ENCODE measurements around the gene PTPRK. TPM values are rescaled to one million over a fixed set of nuclear protein-coding genes. Genes with fewer than 3 reads are reported as not detected.

Gene PTPRK
- total RNA-seq, 1 experiment from 2014 or later, result 89.3 TPM

DNA sequence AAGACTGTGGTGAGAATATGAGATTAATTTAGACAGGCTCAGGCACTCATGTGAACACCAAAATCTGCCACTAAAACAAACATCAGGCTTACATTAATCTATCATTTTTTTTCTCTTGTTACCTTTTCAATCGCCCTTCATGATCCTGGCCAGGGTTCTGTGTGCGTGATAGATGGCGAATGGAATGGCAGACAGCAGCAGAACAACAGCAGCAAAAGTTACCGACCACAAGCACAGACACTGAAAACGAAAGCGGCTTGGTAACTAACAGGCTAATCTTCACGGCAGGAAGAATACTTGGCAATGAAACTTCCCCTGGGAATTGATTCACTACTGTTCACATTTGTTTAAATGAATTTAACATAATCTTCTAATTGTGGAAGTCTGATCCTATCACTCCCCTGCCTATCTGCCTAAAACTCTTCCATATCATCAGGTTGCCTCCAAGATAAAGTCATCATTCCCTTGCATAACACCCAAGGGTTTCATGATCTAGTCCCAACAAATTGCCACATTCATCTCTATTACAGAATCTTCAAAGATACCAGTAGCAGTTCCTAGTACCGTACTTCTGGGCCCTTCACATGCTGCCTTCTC lies 28.7 kb downstream of the PTPRK start:
- no TSS peak for BruUV-seq (replicated peaks)
- Histone ChIP-seq H3K4me1 (replicated peaks; ENCODE audit: insufficient read depth) (no peaks in the 10 kb centered on the region), H3K9me2 (ENCODE audit: insufficient read depth) (no peaks in the 10 kb centered on the region), H3K36me3 (ENCODE audit: low read depth) (peaks cover 24% of the 10 kb centered on the region; the same call in 1 of the 2 replicates), H3K4me2 (no peak overlapping the region), H3F3A (ENCODE audit: insufficient read depth, low read depth) (no peaks in the 10 kb centered on the region), H3K79me2 (ENCODE audit: low read depth) (peaks cover 61% of the 10 kb centered on the region), H3K27me3 (ENCODE audit: insufficient read depth, low read depth) (no peaks in the 10 kb centered on the region), H4K20me1 (ENCODE audit: insufficient read depth) (peaks cover 16% of the 10 kb centered on the region; the same call in 1 of the 2 replicates), H3K9me3 (ENCODE audit: insufficient read depth, low read depth) (no peaks in the 10 kb centered on the region), H3K27ac (no peak overlapping the region), H2AFZ (no peak overlapping the region), H3K4me3 (no peak overlapping the region)
- no peak for DNase-seq
- intact Hi-C loops (cut with micrococcal nuclease; ENCODE audit: unreplicated experiment), result no loop called here
- TF ChIP-seq, protein P1, sequence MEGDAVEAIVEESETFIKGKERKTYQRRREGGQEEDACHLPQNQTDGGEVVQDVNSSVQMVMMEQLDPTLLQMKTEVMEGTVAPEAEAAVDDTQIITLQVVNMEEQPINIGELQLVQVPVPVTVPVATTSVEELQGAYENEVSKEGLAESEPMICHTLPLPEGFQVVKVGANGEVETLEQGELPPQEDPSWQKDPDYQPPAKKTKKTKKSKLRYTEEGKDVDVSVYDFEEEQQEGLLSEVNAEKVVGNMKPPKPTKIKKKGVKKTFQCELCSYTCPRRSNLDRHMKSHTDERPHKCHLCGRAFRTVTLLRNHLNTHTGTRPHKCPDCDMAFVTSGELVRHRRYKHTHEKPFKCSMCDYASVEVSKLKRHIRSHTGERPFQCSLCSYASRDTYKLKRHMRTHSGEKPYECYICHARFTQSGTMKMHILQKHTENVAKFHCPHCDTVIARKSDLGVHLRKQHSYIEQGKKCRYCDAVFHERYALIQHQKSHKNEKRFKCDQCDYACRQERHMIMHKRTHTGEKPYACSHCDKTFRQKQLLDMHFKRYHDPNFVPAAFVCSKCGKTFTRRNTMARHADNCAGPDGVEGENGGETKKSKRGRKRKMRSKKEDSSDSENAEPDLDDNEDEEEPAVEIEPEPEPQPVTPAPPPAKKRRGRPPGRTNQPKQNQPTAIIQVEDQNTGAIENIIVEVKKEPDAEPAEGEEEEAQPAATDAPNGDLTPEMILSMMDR (conservative IDR thresholded peaks at IDR 0.05), result no peak
- TF ChIP-seq EZH2 (IDR thresholded peaks at IDR 0.05; ENCODE audit: low read depth), result no peak
- ChIA-PET POLR2A (ENCODE audit: unreplicated experiment) (no interaction called here), CTCF (no interaction called here)

DNA sequence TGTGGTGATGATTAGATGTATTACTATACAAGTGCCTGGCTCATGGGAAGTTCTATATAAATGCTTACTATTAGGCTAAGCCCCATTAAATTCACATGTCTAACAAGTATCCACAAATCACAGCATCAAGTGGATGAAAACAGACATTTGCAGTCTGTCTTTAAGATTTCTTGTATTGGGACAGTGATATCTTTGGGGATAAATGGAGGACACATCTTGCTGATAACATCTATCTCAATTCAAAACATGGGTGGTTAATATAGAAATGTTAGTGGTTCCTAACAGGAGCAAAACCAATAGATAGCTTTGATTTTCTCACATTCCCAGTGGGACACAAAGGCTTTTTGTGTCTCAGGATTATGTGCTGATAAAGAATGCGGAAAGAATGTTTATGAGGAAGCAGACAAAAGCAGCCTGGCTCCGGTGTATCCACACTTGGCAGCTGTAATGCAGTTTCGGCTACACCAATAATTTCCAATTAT lies 29.3 kb downstream of the PTPRK start:
- Histone ChIP-seq H3K79me2 (ENCODE audit: low read depth) (peaks cover 61% of the 10 kb centered on the region), H2AFZ (no peak overlapping the region), H3K36me3 (ENCODE audit: low read depth) (peaks cover 24% of the 10 kb centered on the region; the same call in 1 of the 2 replicates), H3K27ac (no peak overlapping the region), H3K4me2 (no peak overlapping the region), H4K20me1 (ENCODE audit: insufficient read depth) (peaks cover 16% of the 10 kb centered on the region; the same call in 1 of the 2 replicates), H3F3A (ENCODE audit: insufficient read depth, low read depth) (no peaks in the 10 kb centered on the region), H3K9me3 (ENCODE audit: insufficient read depth, low read depth) (no peaks in the 10 kb centered on the region), H3K27me3 (ENCODE audit: insufficient read depth, low read depth) (no peaks in the 10 kb centered on the region), H3K4me1 (replicated peaks; ENCODE audit: insufficient read depth) (no peaks in the 10 kb centered on the region), H3K9me2 (ENCODE audit: insufficient read depth) (no peaks in the 10 kb centered on the region), H3K4me3 (no peak overlapping the region)
- no peak for DNase-seq
- no TSS peak for BruUV-seq (replicated peaks)
- intact Hi-C loops (cut with micrococcal nuclease; ENCODE audit: unreplicated experiment), result no loop called here
- TF ChIP-seq EZH2 (IDR thresholded peaks at IDR 0.05; ENCODE audit: low read depth), result no peak
- TF ChIP-seq, protein P1 (conservative IDR thresholded peaks at IDR 0.05), result no peak
- CTCF ChIA-PET, result no interaction called here
- POLR2A ChIA-PET (ENCODE audit: unreplicated experiment), result no interaction called here

DNA sequence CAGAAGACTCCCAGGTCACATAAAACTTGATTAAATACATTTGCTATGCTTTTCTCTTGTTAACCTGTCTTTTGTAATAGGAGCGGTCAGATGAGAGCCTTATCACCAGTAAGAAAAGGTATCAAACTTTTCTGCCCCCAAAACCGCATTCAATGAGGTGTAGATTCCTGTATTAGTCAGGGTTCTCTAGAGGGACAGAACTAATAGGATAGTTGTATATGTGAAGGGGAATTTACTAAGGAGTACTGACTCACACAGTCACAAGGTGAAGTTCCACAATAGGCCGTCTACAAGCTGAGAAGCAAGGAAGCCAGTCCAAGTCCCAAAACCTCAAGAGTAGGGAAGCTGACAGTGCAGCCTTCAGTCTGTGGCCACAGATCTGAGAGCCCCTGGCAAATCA lies 32.7 kb downstream of the PTPRK start:
- BruUV-seq (replicated peaks), result no TSS peak
- Histone ChIP-seq H3F3A (ENCODE audit: insufficient read depth, low read depth) (no peaks in the 10 kb centered on the region), H4K20me1 (ENCODE audit: insufficient read depth) (peaks cover 16% of the 10 kb centered on the region; the same call in 1 of the 2 replicates), H3K9me2 (ENCODE audit: insufficient read depth) (no peaks in the 10 kb centered on the region), H3K4me3 (no peak overlapping the region), H3K9me3 (ENCODE audit: insufficient read depth, low read depth) (peaks cover 6% of the 10 kb centered on the region; the same call in 1 of the 2 replicates), H2AFZ (no peak overlapping the region), H3K27me3 (ENCODE audit: insufficient read depth, low read depth) (no peaks in the 10 kb centered on the region), H3K79me2 (ENCODE audit: low read depth) (peaks cover 61% of the 10 kb centered on the region), H3K27ac (no peak overlapping the region), H3K4me1 (replicated peaks; ENCODE audit: insufficient read depth) (no peaks in the 10 kb centered on the region), H3K4me2 (no peak overlapping the region), H3K36me3 (ENCODE audit: low read depth) (peaks cover 19% of the 10 kb centered on the region; the same call in 1 of the 2 replicates)
- no peak for TF ChIP-seq EZH2 (IDR thresholded peaks at IDR 0.05; ENCODE audit: low read depth)
- TF ChIP-seq, protein P1 (conservative IDR thresholded peaks at IDR 0.05), result no peak
- intact Hi-C loops (cut with micrococcal nuclease; ENCODE audit: unreplicated experiment), result no loop called here
- DNase-seq, result no peak
- CTCF ChIA-PET, result no interaction called here
- POLR2A ChIA-PET (ENCODE audit: unreplicated experiment), result no interaction called here
